Kidney glomerular epithelial cell (primary cell): Measurements from ENCODE around the gene GRIN1.

Experiments
- DNase-seq: peaks from one replicate; lab custom pipeline; 2025; lab: John Stamatoyannopoulos, UW

Gene GRIN1

DNA sequence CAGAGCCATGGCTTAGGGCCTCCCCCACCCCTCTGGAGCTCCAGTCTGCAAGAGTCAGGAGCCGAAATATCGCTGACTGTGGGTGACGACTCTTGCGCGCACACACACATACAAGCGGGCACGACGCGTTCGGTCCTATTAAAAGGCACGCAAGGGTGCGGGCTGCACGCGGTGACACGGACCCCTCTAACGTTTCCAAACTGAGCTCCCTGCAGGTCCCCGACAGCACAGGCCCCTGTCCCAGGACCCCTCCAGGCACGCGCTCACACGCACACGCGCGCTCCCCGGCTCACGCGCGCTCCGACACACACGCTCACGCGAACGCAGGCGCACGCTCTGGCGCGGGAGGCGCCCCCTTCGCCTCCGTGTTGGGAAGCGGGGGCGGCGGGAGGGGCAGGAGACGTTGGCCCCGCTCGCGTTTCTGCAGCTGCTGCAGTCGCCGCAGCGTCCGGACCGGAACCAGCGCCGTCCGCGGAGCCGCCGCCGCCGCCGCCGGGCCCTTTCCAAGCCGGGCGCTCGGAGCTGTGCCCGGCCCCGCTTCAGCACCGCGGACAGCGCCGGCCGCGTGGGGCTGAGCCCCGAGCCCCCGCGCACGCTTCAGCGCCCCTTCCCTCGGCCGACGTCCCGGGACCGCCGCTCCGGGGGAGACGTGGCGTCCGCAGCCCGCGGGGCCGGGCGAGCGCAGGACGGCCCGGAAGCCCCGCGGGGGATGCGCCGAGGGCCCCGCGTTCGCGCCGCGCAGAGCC lies at the start of gene GRIN1:
Gene GRIN1, plus strand, starts transcription at position 433 of the 746 bp plus-strand sequence. CDS start 333 bp downstream, outside the sequence.
- DNase-seq, result no peak

DNA sequence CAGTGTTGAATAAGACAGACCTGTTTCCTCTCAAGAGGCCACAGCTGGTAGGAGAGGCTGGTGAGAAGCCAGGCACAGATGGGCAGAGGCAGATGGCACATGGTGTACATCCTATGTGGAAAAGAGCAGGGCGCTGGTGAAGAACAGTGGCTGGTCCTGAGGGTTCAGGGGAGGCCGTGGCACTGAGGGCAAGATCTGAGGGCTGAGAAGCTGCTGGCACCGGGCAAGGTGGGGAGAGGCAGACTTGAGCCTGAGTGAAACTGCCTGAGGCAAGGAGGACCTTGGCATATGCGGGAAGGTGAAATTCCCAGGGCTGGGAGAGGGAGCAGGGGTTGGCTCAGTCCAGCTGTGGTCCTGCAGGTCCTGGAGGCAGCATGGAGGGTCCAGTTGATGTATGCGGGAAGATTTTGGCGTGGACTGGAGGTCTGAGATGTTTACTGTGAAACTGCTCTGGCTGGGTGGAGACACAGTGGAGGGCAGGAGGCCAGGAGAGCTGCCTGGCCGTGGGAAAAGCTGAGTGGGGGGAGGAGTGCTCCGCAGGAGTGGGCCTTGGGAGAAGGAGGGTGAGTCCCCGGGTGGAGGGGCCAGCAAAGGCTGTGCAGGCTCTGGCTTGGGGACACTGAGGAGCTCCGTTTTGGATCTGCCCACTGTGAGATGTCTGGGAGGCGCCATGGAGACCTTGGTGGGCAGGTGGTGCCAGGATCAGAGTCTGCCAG lies 49.6 kb upstream of the GRIN1 start:
- no peak for DNase-seq

DNA sequence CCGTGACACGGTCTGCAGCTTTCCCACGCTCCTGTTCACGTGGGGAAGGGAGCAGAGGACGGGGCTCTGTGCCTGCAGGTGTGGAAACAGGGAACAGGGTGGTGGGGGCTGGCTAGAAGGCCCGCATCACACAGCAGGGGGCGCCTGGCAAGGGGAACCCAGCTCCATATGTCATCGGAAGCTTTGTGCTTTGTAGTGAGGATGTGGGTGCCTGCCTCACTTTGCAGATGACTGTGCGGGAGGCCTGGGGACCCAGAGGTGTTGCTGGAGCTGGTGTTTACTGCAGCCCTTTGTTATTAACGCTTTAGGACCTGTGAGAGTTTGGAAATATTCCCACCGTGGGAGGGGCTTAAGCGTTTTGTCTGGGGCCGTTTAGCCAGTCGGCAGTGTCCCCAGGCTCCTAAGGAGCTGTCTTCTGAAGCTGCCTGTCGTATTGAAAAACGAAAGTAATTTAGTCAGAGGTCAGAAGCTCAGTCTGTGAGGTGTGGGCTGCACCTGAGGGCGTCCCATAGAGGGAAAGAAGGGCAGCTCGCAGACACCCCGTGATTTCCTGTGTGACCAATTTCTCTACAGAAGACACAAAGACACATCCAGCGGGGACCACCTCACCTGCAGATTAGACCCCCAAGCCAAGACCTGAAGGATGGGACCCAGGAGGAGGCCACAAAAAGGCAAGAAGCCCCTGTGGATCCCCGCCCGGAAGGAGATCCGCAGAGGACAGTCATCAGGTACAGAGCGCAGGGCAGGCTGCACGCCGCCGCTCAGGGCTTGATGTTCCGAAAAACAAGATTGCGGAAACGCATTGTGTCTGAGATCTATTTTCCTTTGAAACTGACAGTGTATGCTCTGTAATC lies 43.1 kb upstream of the GRIN1 start:
- DNase-seq, result no peak

DNA sequence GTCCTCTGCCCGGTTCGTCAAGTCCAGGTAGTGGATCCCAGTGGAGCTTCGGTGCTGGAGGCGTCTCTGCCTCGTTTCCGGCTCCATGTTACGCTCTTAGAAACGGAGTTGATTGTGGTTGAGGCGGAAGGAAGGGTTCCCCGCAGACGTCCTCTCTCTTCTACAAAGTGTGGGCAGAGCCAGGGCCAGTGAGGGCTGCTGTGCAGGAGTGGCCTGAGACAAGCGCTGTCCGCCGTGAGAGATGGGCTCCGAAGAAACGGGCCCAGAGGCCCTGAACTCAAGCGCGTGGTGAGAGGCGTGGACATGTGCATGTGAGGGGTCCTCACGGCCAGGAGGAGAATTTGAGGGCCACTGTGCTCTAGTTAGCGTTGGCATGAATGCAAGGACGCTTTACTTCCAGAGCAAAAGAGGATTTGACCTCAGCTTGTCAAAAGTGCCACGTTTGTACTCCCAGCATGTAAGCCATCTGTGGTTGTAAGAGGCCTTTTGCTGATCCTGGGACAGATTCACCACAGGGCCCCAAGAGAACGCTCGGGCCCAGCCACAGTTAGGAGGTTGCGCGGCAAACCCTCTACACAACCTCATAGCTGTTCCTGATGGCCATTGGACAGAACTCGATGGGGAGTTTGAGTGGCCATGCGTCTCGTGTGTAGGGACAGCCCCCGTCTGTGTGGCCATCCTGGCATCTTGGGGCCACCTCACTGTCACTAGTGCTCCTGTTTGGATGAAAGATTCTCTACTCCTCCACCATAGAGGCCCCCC lies 42.0 kb upstream of the GRIN1 start:
- DNase-seq, result no peak

DNA sequence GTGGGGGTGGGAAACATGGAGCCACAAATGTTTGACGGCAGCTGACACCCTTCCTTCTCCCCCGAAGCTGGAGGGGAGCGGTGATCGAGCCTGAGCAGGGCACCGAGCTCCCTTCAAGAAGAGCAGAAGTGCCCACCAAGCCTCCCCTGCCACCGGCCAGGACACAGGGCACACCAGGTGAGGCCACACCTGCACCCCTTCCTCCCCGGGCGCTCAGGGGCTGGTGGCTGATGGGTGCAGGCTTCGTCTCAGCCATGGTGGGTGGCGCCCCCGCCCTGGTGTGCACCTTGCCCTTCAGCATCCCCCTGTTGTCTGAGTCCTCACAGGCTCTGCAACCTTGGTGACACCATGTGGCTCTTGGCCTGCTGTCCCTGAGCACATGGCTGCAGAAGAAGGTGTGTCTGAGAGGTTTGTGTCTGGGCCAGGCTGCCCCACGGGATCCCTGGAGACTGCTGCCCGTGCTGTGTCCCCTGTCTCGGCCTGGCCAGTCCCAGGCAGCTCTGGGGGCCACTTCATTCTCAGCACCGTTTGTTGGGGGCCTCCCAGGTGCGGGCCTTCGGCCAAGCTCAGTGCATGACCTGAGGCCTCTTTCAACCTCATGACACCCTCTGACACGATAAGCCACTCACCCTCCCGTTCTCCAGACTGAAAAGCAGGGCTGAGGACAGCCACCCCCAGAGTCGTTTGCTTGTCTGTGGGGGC lies 41.0 kb upstream of the GRIN1 start:
- DNase-seq, result no peak

DNA sequence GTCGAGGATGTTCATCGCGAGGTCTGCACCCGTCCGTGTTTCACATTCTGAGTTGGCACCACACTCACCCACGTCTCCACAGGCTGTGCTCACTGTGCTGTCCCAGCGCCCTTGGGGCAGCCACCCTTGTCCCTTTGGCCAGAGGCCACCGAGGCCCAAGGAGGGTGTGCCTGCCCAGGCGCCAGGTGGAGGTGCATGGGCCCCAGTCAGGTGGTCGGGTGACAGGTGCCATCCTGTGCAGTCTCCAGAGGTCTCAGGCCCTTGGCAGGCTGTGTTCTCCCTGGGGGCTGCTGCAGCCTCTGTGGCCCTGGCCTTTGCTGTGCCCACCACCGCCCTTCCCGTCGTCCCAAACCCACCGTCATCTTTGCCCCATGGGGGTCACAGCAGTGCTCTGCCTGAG lies 39.7 kb upstream of the GRIN1 start:
- no peak for DNase-seq

DNA sequence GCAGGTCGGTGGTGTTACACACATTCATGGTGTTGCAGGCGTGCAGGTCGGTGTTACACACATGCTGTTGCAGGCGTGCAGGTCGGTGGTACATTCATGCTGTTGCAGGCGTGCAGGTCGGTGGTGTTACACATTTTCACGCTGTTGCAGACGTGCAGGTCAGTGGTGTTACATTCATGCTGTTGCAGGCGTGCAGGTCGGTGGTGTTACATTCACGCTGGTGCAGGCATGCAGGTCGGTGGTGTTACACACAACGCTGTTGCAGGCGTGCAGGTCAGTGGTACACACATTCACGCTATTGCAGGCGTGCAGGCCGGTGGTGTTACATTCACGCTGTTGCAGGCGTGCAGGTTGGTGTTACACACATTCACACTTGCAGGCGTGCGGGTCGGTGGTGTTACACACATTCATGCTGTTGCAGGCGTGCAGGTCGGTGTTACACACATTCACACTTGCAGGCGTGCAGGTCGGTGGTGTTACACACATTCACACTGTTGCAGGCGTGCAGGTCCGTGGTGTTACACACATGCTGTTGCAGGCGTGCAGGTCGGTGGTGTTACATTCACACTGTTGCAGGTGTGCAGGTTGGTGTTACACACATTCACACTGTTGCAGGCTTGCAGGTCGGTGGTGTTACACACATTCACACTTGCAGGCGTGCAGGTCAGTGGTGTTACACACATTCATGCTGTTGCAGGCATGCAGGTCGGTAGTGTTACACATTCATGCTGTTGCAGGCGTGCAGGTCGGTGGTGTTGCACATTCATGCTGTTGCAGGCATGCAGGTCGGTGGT lies 35.6 kb upstream of the GRIN1 start:
- DNase-seq, result no peak

DNA sequence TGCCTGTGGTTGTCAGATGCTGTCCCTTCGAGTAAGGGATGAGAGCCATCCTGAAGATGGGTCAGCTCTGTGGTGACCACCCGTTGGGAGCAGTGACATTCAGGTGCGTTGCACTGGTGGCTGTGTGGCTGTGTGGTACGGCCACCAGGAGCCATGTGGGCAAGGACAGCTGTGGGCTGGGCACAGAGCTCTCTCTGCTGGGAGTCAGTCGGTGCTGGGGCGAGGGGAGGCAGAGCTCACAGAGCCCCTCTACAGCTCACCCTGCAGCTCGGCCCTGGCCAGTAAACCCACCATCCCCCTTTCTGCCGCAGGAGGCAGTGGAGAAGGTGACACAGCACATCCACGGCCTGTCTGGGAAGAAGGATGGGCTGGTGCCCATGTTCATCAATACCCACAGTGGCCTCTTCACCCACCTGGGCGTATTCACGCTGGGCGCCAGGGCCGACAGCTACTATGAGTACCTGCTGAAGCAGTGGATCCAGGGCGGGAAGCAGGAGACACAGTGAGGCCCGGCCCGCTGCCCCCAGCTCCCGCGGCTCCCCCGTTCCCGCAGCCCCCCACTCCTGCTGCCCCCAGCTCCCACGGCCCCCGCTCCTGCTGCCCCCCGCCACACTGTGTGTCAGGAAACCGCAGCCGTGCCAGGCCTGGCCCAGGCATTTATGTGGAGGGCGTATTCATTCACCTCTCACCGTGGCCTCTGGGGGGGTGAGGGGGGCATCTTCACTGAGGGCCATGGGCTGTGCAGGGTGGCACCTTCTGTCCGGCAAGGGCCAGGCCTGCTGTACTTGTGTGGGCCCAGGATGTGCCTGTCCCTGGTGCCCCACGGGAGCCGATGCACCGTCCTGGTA lies 32.9 kb upstream of the GRIN1 start:
- DNase-seq, result no peak

DNA sequence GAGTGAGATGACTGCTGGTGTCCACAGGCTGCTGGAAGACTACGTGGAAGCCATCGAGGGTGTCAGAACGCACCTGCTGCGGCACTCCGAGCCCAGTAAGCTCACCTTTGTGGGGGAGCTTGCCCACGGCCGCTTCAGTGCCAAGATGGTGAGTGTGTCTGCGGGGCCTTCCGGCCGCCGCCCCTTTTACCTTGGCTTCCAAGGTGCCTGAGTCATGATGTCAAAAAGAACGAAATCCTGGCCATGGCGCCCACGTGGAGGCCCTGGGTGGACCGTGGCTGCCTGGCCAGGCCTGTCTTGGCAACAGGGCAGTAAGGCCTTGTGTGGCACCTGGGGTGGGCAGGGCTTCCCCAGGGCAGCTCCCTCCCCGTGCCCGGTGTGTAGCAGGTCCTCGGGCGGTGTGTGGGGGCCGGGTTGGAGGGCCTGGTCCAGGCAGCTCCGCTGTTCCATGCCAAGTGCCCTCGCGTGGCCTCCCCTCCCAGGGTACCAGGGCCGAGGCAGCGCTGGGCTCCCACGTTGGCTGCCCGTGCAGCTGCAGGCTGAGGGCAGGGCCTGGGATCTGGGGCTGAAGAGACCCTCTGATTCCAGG lies 32.2 kb upstream of the GRIN1 start:
- no peak for DNase-seq

DNA sequence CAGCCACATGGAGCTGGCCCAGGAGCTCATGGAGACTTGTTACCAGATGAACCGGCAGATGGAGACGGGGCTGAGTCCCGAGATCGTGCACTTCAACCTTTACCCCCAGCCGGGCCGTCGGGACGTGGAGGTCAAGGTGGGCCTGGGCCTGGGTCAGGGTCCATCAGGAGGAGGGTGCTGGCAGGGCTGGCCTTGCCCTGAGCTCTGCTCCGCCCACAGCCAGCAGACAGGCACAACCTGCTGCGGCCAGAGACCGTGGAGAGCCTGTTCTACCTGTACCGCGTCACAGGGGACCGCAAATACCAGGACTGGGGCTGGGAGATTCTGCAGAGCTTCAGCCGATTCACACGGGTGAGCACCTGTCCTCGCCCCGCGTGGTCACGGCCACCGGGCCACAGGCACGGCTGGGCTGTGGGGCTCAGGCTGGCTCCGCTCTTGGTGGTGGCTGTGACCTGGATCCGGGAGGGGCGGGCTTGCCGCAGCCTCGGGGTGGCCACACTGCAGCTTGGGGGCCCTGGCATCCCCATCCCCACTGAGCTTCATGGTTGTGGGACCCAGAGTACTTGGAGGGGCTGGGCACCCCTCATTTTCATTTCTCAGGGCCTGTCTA lies 31.5 kb upstream of the GRIN1 start:
- no peak for DNase-seq

DNA sequence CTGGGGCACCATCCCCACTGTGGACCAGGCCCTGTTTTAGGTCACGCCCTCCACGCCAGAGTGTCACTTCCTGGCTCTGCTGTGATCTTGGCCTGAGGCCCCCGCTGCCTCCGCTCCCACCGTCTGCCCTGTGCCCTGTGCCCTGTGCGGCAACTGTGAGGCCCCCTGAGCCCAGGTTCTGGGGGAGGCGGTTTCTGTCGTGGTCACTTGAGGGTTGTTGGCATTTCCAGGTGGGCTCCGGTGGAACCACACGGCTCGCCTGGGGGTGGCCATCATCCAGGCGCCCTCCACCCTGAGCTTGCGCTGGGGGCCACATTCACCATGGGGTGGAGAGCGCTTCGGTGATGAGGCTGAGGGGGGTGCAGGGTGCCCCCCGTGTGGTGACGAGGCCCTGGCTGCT lies 31.0 kb upstream of the GRIN1 start:
- no peak for DNase-seq

DNA sequence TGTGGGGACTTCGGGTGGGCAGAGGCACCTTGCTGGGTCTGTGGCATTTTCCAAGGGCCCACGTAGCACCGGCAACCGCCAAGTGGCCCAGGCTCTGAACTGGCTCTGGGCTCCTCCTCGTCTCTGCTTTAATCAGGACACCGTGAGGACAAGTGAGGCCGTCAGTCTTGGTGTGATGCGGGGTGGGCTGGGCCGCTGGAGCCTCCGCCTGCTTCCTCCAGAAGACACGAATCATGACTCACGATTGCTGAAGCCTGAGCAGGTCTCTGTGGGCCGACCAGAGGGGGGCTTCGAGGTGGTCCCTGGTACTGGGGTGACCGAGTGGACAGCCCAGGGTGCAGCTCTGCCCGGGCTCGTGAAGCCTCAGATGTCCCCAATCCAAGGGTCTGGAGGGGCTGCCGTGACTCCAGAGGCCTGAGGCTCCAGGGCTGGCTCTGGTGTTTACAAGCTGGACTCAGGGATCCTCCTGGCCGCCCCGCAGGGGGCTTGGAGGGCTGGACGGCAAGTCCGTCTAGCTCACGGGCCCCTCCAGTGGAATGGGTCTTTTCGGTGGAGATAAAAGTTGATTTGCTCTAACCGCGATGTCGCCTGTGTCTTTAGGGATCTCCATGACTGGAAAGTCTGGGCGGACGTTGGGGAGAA lies 30.2 kb upstream of the GRIN1 start:
- DNase-seq, result no peak

DNA sequence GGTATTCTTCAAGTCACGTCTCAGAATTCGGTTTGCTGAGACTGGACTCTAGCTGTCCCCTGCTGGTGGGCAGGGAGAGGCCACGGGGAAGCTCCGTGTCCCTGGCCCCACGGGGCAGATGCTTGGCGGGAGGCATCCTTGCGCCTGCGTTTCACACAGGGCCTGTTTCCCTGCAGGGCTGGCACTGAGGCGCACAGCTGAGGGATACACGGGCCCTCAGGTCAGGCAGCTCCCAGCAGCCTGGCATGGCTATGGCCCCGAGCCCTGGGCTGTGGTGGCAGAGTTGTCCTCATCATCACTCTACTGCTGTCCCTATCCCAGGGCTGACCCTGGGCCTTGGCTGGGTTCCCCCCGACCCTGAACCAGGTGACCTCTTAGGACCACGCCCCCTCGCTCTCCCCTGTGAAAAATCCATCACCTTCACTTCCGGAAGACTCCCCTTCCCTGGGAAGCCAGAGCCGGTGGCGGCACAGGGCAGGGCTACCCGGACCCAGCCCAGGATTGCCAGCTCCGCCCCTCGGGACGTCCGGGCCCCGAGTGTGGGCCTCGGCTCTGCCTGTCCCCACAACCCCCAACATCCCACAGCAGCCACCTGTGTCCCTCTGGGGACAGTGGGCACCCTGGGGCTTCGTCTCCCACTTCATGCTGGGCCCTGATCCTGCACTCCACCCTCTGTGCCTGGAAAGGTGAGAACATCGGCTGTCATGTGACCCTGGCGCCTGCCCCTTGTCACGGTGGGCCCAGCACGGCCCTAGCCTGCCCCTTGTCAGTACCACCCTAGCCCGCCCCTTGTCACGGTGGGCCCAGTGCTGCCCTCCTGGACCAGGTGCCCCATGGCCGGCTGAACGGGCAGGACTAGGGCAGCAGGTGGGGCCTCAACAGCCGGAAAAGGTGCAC lies 29.5 kb upstream of the GRIN1 start:
- DNase-seq, result no peak

DNA sequence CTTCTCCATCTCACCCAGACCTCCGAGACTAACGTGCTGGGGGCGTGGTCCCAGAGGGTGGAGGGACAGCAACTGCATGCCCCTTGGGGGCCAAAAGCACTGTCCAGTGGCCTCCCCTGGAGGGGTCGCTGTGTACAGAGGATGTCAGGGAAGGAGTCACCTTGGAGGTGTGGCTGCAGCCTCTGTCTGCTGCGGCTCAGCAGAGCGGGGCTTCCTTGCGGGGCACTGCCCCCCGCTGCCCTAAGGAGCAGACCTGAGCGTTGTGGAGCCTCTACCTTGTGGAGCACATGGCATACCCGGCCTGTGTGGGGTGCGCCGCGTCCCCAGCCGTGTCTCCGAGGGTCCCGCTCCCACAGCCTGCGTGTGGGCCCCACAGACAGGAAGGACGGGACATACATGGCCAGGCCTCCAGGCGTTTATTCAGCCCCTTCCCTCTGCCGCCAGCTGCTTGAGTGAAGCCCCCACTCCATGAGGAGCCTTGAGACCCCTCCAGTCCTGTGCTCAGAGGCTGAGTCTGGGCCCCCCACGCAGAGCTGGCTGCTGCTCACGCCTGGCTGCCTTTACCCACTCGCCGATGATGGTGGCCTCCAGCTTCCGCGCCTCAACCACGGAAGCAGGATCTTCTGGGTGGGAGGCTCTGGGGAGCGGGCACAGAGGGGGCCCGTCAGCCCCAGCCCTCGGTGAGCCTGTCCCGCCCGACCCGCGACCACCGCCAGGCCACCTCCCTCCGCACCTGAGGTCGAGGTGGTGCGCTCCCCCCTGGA lies 28.6 kb upstream of the GRIN1 start:
- no peak for DNase-seq

DNA sequence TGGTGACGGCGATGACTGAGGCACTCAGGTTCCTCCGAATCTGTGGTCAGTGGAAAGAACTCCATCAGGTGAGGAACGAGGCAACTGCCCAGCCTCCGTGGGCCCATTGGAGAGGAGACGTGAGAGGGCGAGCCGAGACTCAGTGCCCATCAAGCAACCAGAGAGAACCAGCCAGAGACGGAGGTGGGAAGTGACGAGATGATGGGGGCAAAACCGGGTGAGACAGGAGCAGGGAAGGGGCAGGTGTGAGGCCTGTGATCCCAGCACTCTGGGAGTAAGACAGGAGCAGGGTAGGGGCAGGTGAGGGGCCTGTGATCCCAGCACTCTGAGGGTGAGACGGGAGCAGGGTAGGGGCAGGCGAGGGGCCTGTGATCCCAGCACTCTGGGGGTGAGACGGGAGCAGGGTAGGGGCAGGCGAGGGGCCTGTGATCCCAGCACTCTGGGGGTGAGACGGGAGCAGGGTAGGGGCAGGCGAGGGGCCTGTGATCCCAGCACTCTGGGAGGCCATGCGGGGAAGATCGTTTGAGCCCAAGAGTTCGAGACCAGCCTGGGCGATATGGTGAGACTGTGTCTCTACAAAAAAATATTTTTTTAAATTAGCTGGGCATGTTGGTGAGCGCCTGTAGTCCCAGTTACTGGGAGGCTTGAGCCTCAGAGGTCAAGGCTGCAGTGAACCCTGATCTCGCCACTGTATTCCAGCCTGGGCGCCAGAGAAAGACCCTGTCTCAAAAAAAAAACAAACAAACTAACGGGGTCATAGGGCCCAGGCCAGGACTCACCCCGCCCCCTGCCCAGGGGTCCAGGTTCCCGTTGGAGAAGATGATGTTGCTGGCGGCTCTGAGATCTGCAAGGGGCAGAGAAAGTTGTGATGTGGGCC lies 27.8 kb upstream of the GRIN1 start:
- no peak for DNase-seq
